ENCODE data around the gene ERC1. TPM values are rescaled to one million over a fixed set of nuclear protein-coding genes. Genes with fewer than 3 reads are reported as not detected.

ERC1 gene
- total and polyA plus RNA-seq, 3 experiments from 2014 or later: 11.0 to 24.2 (median 22.6) TPM

DNA sequence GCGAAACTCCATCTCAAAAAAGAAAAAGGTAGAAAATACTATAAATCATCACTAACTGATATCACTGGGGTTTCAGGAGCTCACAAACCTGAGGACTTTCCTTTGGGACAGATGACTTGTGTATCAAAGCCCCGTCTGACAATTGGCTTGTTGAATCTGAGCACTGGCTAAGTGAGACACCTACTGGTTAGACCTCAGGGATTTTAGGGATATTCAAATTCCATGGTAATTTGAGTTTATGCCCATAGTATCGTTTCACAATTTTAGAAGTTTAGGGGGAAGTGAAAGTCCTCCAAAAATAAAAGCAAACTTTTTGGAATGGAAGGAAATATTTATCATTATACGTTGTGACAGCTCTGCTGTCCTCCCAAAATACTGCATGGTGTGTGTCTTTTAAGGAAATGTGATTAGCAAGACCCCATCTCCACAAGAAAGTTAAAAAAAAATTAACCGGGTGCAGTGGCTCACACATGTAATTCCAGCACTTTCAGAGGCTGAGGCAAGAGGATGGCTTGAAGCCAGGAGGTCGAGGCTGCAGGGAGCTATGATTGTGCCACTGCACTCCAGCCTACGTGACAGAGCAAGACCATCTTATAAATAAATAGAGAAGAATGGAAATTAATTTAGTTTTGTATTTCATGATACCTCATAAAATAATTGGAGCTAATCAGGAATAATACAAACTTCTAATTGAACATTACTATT is 554.1 kb downstream of the ERC1 start:
- Histone ChIP-seq H3K27ac (ENCODE audit: low read depth, low read length) (no peak overlapping the region), H3K4me3 (ENCODE audit: low read length) (no peak overlapping the region), H3K4me1 (ENCODE audit: insufficient read depth, low read length) (no peaks in the 10 kb centered on the region), H3K36me3 (ENCODE audit: insufficient read depth, low read length) (no peaks in the 10 kb centered on the region), H3K27me3 (ENCODE audit: insufficient read depth, low read length, poor library complexity, severe bottlenecking) (peaks cover 16% of the 10 kb centered on the region), H3K9me3 (ENCODE audit: low read length) (no peaks in the 10 kb centered on the region)
- Mint-ChIP-seq H3K36me3 (peaks cover 0 to 8% (median 0%) of the 10 kb centered on the region in 3 donors), H3K27me3 (peaks cover 16 to 53% of the 10 kb centered on the region in 2 donors), H3K4me1 (no peaks in the 10 kb centered on the region), H3K9me3 (no peaks in the 10 kb centered on the region), H3K27ac (no peak overlapping the region), H3K4me3 (no peak overlapping the region)
- ChIA-PET CTCF (interaction anchor here (1.2 kb wide), 1 partner anchor 427 kb away, joined by 3 read pairs; no protein-coding TSS in a partner anchor), POLR2A (no interaction called here)
- no peak for DNase-seq

Other genes starting within 250 kb of the ERC1 start
- 100 to 1,000 TPM; 174 to 176 TPM for gene WNK1, start 238.6 kb upstream of the ERC1 start, total RNA-seq
- 47.4 TPM for gene WNK1, start 238.6 kb upstream of the ERC1 start, polyA plus RNA-seq
- 10 to 100 TPM; 13.2 to 13.8 TPM for gene RAD52, start 41.5 kb upstream of the ERC1 start, total RNA-seq
- 4.1 TPM for gene RAD52, start 41.5 kb upstream of the ERC1 start, polyA plus RNA-seq

All from CD8-positive, alpha-beta memory T cell (primary cell).